G401 (cell line): Measurements from ENCODE around the gene COG6. TPM values are rescaled to one million over a fixed set of nuclear protein-coding genes. Genes with fewer than 3 reads are reported as not detected.

Experiments used
- DNase-seq: peaks from one replicate; pipeline ENCODE4 v3.0.0-alpha.2; 2015; ENCODE audit warnings: low spot score
- in situ Hi-C: cut with HindIII; loops from 2 replicates; pipeline ENCODE4 v1.10.0; 2016; ENCODE audit warnings: low sequenced_read_pairs, mixed read lengths
- total RNA-seq: library from RNA; depleted of rRNA; stranded (reverse); fragments of >200 nt; shearing (Covaris generic); gene quantifications from 2 replicates; pipeline ENCODE4 v1.2.3, GENCODE V29; 2014

Gene COG6
- total RNA-seq, 1 experiment from 2014 or later = 27.3 TPM

DNA sequence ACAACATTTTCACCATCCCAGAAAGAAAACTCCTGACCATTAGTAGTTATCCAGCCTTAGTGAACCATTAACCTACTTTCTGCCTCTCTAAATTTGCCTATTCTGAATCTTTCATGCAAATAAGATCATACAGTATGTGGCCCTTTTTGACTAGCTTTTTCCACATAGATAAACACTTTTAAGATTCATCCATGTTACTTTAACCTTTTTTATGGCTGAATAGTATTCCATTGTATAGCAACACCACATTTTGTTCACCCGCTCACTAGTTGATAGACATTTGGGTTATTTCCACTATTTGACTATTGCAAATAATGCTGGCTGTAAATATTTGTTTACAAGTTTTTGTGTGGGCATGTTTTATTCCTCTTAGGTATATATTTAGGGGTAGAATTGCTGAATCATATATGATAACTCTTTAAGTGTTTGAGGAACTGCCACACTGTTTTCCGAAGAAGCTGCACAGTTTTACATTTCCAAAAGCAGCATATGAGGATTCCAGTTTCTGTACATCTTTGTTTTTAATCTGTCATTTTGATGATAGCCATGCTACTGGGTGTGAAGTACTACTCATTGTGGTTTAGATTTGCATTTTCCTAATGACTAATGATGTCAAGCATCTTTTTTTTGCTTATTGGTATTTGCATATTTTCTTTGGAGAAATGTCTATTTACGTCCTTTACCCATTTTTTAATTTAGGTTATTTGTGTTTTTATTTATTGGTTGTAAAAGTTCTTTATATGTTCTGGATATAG, 17.1 kb downstream of the COG6 start:
- in situ Hi-C loops = no loop called here
- DNase-seq = no peak

DNA sequence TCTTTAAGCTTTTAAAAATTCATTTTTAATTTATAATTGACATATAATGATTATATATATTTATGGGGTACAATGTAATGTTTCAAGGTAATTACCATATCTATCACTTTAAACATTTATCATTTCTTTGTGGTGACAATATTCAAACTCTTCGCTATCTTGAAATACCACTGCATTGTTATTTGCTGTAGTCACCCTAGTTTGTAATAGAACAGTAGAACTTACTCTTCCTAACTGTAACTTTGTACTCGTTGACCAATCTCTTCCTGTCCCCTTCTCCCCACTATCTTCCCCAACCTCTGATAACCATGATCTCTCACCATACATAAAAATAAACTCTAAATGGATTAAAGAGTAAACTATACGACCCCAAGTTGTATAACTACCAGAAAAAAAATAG, 20.4 kb downstream of the COG6 start:
- DNase-seq = no peak
- in situ Hi-C loops = no loop called here

DNA sequence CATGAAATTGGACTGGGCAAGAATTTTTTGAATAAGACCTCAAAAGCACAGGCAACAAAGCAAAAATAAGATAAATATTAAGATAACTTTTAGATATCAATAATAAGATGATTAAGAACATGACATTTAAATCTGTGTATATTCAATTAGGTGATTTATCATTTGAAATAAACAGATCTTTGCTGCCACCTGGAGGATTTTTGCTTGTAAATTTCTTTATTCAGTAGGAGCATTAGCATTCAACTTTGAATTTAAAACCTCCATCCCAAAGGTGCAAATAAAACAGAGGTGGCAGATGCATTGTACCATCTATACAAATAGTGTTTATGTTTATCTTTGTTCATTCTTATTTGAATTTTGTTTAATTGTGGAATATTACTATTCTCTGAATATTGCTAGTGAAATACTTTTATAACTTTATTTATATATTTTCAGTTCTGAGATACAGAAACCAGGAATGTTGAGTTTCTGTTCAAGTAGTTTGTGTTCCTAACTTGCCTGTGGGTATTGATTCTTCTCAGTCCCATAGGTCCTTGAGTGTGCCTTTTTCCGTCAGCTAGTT, 20.9 kb downstream of the COG6 start:
- peak; percentile 77 for DNase-seq
- in situ Hi-C loops = no loop called here

DNA sequence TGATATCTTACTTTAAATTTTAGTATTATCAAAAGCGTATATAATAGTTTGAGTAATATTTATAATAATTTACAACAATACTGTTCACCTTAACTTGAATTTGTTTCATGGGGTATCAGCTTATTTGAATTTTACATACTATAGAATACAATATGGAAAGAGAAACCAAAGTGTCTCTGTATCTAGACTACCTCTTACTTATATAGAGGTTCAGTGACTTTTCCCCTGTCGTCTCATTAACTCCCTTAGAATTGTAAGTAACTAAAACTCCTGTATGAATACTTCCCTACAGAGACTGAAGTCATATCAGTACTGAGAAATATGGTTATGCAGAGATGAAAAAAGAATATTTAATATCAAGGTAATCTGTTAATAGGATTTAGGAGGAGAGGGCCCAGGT, 26.8 kb downstream of the COG6 start:
- no peak for DNase-seq
- in situ Hi-C loops = no loop called here

DNA sequence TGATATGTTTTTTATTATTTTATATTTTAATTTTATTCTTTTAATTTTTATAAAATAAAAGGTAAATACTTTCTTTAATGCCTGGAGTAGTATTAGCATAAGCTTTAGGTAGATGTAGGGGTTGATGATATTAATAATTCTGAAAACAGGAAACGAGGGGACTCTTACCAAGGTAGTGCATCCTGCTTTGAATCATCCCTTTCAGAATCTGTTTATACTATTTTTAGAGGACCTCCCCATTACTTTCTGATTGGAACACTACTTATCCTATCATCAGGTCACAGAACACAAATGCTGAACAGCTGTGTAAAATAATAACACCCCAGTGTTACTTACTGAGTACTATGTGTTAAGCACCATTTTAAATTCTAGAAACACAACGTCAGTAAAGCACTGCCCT, 27.3 kb downstream of the COG6 start:
- DNase-seq = no peak
- in situ Hi-C loops = no loop called here

DNA sequence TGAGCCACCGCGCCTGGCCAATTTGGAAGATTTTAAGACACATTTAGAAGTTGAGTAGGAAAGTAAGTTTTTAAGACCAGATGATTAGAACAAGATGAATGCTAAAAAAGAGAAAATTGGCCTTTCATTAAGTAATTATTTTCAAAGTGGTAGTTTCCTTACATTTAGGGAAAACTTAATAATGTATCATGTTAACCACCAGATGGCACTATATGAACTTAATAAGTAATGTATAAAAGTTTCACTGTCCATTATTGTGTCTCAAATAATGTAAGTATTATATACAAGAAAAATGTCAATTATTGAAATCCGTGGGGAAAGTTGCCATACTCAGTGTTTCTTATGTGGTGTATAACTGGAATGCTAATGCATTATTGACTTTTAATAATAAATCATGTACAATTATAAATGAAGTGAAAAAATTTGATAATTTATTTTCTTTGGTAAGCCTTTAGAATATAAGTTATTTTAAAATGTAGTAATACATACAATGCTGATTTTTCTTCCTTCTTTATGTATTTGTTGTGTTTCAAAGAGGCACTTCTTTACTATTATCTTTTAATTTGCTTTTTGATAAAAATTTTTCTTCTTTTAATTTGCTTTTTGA, 29.2 kb downstream of the COG6 start:
- peak; percentile 48 for DNase-seq
- in situ Hi-C loops = no loop called here

DNA sequence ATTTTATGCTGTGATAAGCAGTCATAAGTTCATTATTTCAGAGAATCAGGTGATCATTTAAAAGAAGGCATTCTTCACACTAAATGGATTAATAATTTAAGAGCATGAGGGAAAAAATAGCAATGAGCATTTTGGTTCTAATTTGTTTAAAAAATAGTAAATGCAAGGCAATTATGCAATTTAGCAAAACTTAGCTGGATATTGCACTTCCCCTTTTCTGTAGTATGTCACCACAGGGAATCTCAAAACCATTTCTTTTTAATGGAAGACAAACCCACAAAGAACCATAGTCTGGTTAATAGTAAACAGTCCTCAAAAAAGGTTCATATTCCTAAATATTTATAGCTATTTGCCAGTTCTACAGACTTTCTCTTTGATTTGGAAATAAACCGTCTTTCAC, 30.2 kb downstream of the COG6 start:
- no peak for DNase-seq
- in situ Hi-C loops = no loop called here

DNA sequence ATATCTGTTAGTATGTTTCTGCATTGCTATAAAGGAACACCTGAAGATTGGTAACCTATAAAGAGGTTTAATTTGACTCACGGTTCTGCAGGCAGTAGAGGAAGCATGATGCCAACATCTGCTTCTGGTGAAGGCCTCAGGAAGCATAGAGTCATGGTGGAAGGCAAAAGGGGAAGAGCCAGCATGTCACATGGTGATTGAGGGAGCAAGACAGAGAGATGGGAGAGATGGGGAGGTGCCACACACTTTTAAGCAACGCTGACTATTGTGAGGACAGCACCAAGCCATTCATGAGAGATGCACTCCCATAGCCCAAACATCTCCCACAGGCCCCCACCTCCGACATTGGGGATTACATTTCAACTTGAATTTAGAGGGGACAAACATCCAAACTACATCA, 32.8 kb downstream of the COG6 start:
- no peak for DNase-seq
- in situ Hi-C loops = no loop called here

DNA sequence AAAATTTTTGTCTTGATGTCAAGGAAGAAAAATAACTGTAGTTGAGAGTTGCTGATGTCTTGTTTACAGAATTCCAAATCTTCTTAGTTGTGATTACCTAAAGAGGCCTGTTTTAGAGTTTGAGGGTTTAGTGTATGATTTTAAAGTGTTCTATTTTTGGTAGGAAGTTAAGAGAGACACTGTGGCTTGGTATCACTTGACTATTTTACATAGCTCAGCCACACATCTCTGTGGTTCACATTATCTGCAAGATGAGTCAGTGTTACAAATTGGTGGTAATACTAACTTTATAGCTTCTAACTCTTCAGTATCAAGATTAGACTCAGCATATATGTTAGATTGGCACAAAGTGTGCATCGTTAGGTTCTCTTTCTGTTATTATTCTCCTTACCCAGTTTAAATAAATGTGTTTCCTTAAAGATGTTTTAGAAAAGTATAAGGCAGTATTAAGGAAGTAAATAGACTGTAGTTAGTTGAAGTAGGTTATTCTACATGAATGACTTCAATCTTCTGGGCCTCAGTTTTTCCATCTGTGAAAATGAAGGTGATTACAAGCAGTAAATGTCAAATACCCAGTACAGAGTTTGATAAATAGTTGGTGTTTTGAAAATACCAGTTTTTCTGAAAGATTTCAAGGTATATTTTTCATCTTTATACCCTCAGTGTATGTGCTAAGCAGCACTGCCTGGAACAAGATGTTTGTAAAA, 33.4 kb downstream of the COG6 start:
- in situ Hi-C loops = no loop called here
- DNase-seq = no peak

DNA sequence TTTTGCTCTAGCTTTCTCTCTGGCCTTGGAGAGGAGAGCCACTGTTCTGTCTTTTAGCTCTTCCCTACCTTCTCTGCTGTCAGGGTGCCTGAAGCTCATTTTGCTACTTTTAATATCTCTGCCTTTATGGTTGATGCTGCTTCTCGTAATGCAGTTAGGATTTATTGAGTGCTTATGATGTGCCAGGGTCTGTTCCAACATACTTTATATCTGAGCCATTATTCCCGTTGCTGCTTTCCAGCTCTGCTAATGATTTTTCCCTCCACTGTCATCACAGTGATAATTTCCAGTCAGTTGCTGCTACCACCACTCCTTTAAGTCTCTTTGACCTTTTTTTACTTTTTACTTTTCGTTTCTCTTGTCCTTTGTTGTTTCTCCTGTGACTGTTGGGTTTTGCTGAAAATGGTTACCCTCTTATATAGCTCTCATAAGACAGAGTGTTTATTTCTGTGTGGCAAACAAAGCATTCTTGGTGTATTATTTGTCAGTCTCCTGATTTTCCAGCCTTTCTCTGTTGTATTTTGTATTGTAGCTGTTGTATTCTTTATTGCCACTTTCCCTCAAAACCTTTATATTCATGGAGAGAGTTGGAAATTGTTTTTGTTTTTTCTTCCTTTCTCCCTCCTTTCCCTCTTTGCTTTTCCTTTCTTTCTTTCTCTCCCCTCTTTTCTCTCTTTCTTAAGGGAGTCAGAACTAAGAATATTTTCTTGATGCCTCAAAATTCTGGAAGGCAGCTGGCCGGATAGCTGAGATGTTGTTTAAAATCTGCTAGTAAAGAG, 37.4 kb downstream of the COG6 start:
- no peak for DNase-seq
- in situ Hi-C loops = no loop called here

DNA sequence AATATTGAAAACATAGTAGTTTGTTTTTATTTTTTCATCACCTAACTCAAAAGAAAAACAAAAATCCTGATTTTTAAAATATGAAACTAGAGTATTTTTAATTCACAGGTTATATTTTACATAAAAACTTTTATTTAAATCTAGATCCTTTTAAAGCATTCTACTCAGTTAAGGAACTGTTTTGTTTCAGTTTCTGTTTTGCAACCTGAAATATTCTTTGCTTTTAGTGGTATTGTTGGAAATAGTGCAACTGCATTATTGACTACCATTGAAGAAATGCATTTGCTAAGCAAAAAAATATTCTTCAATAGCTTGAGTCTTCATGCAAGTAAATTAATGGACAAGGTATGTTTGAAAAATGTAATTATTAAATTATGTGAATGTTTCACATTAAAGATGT, 43.8 kb downstream of the COG6 start:
- no peak for DNase-seq
- in situ Hi-C loops = no loop called here

DNA sequence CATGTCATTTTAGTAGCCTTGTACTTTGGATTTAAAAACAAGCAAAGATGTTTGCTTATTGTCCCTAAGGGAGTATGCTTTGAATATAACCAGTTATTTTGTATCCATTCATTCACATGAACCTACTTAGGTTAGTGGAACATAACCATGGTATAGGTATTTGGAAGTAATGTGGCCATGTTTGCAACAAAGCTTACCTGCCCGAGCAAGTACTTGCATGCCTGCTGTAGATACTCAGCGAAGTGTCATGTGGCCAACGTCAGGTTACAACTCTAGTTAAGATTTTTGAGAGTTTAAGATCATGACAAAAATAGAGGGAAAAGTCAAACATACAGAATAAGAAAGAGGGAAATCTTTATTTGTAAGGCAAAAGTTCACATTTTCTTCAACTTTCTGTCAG, 57.2 kb downstream of the COG6 start:
- in situ Hi-C loops = no loop called here
- no peak for DNase-seq

DNA sequence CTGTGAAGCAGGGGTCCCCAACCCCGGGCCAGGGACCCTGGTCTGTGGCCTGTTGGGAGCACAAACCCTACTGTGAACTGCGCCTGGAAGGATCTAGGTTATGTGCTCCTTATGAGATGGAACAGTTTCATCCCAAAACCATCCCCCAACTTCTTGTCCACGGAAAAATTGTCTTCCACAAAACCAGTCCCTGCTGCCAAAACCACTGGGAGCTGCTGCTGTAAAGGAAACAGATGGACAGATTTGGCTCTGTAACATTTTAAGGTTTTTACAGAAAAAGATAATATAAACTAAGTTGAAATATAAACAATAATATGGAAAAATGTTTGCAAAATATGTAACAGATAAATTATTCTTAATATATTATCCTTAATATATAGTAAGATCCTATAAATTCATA, 73.7 kb downstream of the COG6 start:
- in situ Hi-C loops = no loop called here
- no peak for DNase-seq

DNA sequence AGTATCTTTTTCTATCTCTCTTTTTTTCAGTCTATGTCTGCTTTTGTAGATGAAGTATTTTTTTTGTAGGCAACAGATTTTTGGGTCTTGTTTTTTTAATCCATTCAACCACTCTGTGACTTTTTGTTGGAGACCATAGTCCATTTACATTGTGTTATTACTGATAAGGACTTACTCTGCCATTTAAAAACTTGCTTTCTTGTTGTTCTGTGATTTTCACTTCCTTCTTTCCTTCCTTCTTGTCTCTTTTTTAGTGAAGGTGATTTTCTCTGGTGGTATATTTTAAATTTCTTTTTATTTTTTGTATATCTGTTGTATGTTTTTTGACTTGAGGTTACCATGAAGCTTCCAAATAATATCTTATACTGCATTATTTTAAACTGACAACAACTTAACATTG, 79.5 kb downstream of the COG6 start:
- in situ Hi-C loops = no loop called here
- no peak for DNase-seq

DNA sequence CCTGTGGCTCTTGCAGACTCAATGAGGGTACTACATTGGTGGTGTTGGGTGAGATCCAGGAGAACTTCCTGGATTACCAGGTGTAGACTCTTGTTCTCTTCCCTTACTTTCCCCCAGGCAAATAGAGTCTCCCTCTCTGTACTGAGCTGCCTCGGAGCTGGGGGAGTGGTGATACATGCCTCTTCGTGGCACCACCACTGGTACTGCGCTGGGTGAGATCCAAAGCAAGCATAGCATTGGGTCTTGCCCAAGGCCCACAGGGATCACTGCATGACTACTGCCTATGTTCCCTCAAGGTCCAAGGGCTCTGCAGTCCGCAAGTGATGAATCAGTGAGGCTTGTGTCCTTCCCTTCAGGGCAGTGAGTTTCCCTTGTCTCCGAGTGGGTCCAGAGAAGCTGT, 81.6 kb downstream of the COG6 start:
- in situ Hi-C loops = no loop called here
- no peak for DNase-seq

DNA sequence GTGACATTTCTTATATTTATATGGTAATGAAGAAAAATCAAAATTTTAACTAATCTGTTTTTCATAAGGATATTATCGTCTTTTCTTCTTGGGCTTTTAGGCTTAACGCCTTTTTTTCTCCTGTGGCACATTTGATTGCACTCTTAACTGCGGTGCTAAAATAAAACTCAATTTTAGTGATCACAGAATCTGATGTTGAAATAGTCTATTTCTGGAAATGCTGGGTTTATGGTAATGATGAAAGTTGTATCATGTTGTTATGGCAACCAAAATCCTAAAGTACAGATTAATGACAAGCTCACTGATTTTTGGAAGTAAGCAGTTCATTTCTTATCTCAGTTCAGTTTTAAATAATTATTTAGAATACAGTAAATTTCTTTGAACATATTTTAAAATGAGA, 85.3 kb downstream of the COG6 start:
- in situ Hi-C loops = no loop called here
- no peak for DNase-seq

DNA sequence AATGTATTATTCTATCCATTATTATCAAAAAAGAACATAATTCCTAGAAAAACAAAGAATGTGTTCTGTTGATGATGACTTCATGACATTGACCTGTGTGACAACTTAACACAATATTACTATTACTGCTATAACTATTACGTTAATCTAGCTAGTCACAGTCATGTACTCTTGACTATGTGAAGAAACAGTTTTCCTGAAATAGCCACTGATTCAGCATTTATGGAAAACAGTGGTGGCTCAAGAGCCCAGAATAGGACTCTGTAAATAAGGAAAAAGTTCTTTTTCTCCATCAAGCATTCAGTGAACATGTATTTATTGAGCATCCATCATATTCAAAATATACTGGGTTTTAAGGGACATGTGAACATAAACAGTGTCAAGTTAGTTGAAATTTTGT, 93.5 kb downstream of the COG6 start:
- no peak for DNase-seq

DNA sequence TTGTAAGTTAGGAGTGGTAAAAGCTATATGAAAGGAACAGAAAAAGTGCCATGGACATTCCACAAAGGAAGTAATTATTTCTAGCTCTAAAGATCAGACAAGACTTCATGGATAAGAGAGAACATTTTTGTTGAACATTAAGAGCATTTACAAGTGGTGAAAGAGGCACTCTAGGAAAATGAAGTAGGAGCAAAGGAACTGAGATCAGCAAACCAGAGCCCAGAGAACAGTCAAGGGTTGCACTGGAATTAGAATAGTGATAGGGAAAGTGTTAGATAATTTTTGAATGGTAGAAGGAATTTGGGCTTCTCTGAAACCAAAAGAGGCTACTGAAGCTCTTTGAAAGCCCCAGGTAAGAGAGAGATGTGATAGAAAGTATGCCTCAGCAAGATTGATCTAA, 94.1 kb downstream of the COG6 start:
- DNase-seq = no peak
- in situ Hi-C loops = no loop called here

More for the DNA sequence above, 93.5 kb downstream of the COG6 start:
- in situ Hi-C loops = no loop called here

DNA sequence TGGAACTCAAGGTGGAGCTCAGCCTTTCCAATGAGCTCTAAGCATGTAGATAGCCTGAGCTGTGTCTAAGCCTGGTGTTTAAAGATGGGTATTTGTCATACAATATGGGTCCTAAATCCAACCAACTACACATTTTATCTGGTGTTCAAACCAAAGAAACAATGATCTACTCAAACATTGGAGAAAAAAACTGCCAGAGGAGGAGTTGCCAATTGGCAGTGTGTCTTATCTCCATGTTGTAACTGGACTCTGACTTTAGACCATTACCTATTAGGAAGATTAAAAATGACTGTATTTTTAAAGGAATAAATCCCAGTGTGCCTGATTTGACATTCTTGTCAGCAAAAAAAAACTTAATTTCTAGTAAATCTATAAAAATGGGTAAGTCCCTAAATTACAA, 96.3 kb downstream of the COG6 start:
- in situ Hi-C loops = no loop called here
- DNase-seq = no peak

DNA sequence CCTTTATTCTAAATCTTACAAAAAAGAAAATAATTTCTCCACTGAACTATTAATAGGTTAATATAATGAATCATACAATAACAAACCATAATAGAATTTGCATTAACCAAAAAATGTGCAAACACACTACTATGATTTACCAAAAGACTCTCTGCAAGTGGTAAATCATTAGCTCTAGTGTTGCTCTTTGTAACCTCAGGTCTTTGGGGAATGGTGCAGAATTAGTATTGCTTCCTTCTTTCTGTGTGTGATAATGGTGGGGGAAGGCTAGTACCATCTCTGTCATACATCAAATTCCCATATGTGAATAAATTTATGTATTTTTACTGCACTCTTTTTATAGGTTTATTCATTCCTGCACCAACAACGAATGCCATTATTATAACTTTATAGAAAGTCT, 105.1 kb downstream of the COG6 start:
- in situ Hi-C loops = no loop called here
- DNase-seq = no peak
